ENCODE data around the gene SH3TC1. TPM values are rescaled to one million over a fixed set of nuclear protein-coding genes. Genes with fewer than 3 reads are reported as not detected.

SH3TC1 gene
- total RNA-seq, 1 donor from 2014 or later: 23.2 TPM

- Mint-ChIP-seq H3K4me1 (peaks cover 9% of the 10 kb centered on the region), H3K9me3 (no peaks in the 10 kb centered on the region)
These were observed 41.6 kb upstream of the SH3TC1 start for GRCh38 chr4:8157496-8157895.

GRCh38 chr4:8157944-8158709 is 41.0 kb upstream of the SH3TC1 start:
- no peaks in the 10 kb centered on the region for H3K9me3 Mint-ChIP-seq
- peaks cover 9% of the 10 kb centered on the region for H3K4me1 Mint-ChIP-seq
- H3K4me3 Mint-ChIP-seq: peak overlapping the region; percentile 53
- H3K36me3 Mint-ChIP-seq: no peaks in the 10 kb centered on the region
- H3K27ac Mint-ChIP-seq: no peak overlapping the region
- no peak for DNase-seq (ENCODE audit: low spot score in 2 of 2, unreplicated experiment in 2 of 2)
- H3K27me3 Mint-ChIP-seq (ENCODE audit: low read depth): peaks cover 74% of the 10 kb centered on the region
- TF ChIP-seq, protein P1, sequence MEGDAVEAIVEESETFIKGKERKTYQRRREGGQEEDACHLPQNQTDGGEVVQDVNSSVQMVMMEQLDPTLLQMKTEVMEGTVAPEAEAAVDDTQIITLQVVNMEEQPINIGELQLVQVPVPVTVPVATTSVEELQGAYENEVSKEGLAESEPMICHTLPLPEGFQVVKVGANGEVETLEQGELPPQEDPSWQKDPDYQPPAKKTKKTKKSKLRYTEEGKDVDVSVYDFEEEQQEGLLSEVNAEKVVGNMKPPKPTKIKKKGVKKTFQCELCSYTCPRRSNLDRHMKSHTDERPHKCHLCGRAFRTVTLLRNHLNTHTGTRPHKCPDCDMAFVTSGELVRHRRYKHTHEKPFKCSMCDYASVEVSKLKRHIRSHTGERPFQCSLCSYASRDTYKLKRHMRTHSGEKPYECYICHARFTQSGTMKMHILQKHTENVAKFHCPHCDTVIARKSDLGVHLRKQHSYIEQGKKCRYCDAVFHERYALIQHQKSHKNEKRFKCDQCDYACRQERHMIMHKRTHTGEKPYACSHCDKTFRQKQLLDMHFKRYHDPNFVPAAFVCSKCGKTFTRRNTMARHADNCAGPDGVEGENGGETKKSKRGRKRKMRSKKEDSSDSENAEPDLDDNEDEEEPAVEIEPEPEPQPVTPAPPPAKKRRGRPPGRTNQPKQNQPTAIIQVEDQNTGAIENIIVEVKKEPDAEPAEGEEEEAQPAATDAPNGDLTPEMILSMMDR (IDR thresholded peaks at IDR 0.05; ENCODE audit: unreplicated experiment): no peak

More at GRCh38 chr4:8157496-8157895, 41.6 kb upstream of the SH3TC1 start:
- no peak overlapping the region for H3K27ac Mint-ChIP-seq
- peaks cover 75% of the 10 kb centered on the region for H3K27me3 Mint-ChIP-seq (ENCODE audit: low read depth)
- H3K36me3 Mint-ChIP-seq: no peaks in the 10 kb centered on the region
- TF ChIP-seq, protein P1 (IDR thresholded peaks at IDR 0.05; ENCODE audit: unreplicated experiment): no peak
- DNase-seq (ENCODE audit: low spot score in 2 of 2, unreplicated experiment in 2 of 2): no peak
- peak overlapping the region; percentile 39 for H3K4me3 Mint-ChIP-seq

DNA sequence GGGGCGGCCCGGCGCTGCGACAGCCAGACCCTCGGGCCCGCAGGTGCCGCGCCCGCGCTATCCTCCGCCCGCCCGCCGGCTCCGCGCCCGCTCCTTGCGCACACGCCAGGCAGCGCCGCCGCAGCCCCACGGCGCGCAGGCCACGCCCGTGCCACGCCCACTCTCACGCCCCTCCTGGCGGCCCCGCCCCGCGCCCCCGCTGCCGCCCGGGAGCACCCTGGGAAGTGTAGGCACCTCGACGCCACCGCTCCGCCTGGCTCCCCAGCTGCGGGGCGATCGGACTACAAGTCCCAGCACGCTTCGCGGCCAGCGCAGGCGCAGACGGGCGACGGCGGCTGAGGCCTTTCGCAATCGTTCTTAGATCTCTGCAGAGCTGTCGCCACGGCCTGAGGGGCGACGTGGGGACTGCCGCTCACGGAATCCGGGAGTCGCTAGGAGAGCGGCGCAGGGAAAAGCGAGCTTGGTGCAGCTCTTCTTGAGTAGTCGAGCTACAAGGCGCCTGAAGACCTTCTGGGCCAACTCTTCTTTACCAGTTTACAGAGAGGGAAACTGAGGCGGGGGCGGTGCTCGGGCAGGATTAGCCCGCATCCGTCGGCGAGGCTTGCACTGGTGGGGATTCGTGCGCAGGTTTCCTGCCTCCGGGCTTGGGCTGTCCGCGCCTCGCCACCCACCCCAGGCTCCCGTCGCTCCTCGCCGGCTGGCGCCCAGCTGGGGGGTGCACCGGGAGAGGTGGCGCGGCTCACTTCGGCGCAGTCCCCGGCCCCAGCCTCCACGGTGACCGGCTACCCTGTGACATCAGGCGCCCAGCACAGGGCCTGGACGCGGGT is 40.2 kb upstream of the SH3TC1 start, which contains the start of gene ABLIM2:
TSS of gene ABLIM2 (minus strand) at position 104 of the 827 bp plus-strand sequence. CDS start 124 bp downstream, outside the sequence.
- H3K27ac Mint-ChIP-seq: peak within 1 kb of the TSS; percentile 92
- H3K27me3 Mint-ChIP-seq (ENCODE audit: low read depth): peaks cover 74% of the 10 kb centered on the region
- H3K36me3 Mint-ChIP-seq: no peaks in the 10 kb centered on the region
- TF ChIP-seq, protein P1 (IDR thresholded peaks at IDR 0.05; ENCODE audit: unreplicated experiment): no peak
- DNase-seq (ENCODE audit: low spot score in 2 of 2, unreplicated experiment in 2 of 2): peak; percentile 96 to 99
- peak within 1 kb of the TSS; percentile 97 for H3K4me3 Mint-ChIP-seq
- H3K9me3 Mint-ChIP-seq: no peaks in the 10 kb centered on the region
- peaks cover 9% of the 10 kb centered on the region for H3K4me1 Mint-ChIP-seq

GRCh38 chr4:8159537-8160232 is 39.4 kb upstream of the SH3TC1 start:
- no peak overlapping the region for H3K27ac Mint-ChIP-seq
- no peak for DNase-seq (ENCODE audit: low spot score in 2 of 2, unreplicated experiment in 2 of 2)
- TF ChIP-seq, protein P1 (IDR thresholded peaks at IDR 0.05; ENCODE audit: unreplicated experiment): no peak
- no peaks in the 10 kb centered on the region for H3K36me3 Mint-ChIP-seq
- peaks cover 9% of the 10 kb centered on the region for H3K4me1 Mint-ChIP-seq
- H3K9me3 Mint-ChIP-seq: no peaks in the 10 kb centered on the region
- peaks cover 75% of the 10 kb centered on the region for H3K27me3 Mint-ChIP-seq (ENCODE audit: low read depth)
- H3K4me3 Mint-ChIP-seq: peak overlapping the region; percentile 97

GRCh38 chr4:8160233-8160560 is 38.9 kb upstream of the SH3TC1 start:
- Mint-ChIP-seq H3K36me3 (no peaks in the 10 kb centered on the region), H3K4me3 (peak overlapping the region; percentile 97), H3K4me1 (peaks cover 9% of the 10 kb centered on the region), H3K9me3 (no peaks in the 10 kb centered on the region), H3K27me3 (ENCODE audit: low read depth) (peaks cover 74% of the 10 kb centered on the region), H3K27ac (no peak overlapping the region)
- TF ChIP-seq, protein P1 (IDR thresholded peaks at IDR 0.05; ENCODE audit: unreplicated experiment): no peak
- DNase-seq (ENCODE audit: low spot score in 2 of 2, unreplicated experiment in 2 of 2): no peak
